Upper lobe of right lung (tissue), 1 donor: ENCODE results near the gene SMOC1. TPM values are rescaled to one million over a fixed set of nuclear protein-coding genes. Genes with fewer than 3 reads are reported as not detected.

Experiments used
- ATAC-seq: fragments of 200-7000 bp; cut with Tn5 transposase; one replicate; pipeline ENCODE4 v1.9.1; 2020; ENCODE audit warnings: mild to moderate bottlenecking, moderate library complexity
- DNase-seq: peaks from one replicate; pipeline ENCODE4 v3.0.0-alpha.2; 2020
- H3K27ac ChIP-seq: fragments of 200-600 bp; one replicate; pipeline ENCODE4 v1.8.0; 2022
- H3K27me3 ChIP-seq: fragments of 200-600 bp; one replicate; pipeline ENCODE4 v1.8.0; 2022; ENCODE audit warnings: mild to moderate bottlenecking
- H3K36me3 ChIP-seq: fragments of 200-600 bp; one replicate; pipeline ENCODE4 v1.8.0; 2022
- H3K4me1 ChIP-seq: fragments of 200-600 bp; one replicate; pipeline ENCODE4 v1.8.0; 2022
- H3K4me3 ChIP-seq: fragments of 200-600 bp; one replicate; pipeline ENCODE4 v1.8.0; 2022; ENCODE audit warnings: mild to moderate bottlenecking
- H3K9me3 ChIP-seq: fragments of 200-600 bp; one replicate; pipeline ENCODE4 v1.8.0; 2022
- intact Hi-C: fragments of 100-400 bp; cut with DNase I; formaldehyde crosslinking; loops from one replicate; pipeline ENCODE4 v1.11.0; 2022
- total RNA-seq: library from RNA; stranded (reverse); fragmentation: NEBNext Ultra II Directional; extraction: Animal tissue kit (Norgen Biotek cat#: 25700); gene quantifications from one replicate; pipeline ENCODE4 v1.2.1, GENCODE V29; 2021
- TF ChIP-seq, protein P1 (sequence below): fragments of 200-600 bp; IDR thresholded peaks from one replicate; pipeline ENCODE4 v1.8.0; 2022; ENCODE audit warnings: antibody characterized with exemption
- donor health status: DM: no; HTN: yes; CAD: no; lungs with severe emphysema.

Gene SMOC1
- total RNA-seq, 1 donor from 2014 or later = 1.1 TPM

DNA sequence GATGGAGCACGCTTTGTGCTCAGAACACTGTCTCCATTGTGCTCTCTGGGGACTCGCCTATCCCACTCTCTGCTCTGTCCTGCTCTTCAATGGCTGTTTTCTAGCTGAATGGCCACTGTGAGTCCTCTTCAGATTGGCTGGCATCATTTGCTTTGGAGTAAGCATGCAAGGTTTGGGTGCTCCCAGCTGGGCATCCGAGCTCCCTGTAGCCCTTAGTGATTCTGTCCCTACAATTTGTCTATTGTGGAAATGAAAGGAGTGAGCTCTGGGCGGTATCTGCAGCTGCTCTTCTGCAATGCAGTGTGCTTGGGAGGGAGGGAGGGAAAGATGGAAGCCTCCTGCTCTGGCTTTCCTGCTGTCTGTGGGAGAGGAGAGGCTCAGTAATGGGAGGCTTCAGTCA, 84.8 kb downstream of the SMOC1 start:
- ATAC-seq (no peak), DNase-seq (no peak)
- Histone ChIP-seq H3K36me3 (no peaks in the 10 kb centered on the region), H3K9me3 (no peaks in the 10 kb centered on the region), H3K4me3 (no peak overlapping the region), H3K4me1 (no peaks in the 10 kb centered on the region), H3K27ac (no peak overlapping the region), H3K27me3 (no peaks in the 10 kb centered on the region)
- TF ChIP-seq, protein P1, sequence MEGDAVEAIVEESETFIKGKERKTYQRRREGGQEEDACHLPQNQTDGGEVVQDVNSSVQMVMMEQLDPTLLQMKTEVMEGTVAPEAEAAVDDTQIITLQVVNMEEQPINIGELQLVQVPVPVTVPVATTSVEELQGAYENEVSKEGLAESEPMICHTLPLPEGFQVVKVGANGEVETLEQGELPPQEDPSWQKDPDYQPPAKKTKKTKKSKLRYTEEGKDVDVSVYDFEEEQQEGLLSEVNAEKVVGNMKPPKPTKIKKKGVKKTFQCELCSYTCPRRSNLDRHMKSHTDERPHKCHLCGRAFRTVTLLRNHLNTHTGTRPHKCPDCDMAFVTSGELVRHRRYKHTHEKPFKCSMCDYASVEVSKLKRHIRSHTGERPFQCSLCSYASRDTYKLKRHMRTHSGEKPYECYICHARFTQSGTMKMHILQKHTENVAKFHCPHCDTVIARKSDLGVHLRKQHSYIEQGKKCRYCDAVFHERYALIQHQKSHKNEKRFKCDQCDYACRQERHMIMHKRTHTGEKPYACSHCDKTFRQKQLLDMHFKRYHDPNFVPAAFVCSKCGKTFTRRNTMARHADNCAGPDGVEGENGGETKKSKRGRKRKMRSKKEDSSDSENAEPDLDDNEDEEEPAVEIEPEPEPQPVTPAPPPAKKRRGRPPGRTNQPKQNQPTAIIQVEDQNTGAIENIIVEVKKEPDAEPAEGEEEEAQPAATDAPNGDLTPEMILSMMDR = no peak
- intact Hi-C loops = no loop called here

DNA sequence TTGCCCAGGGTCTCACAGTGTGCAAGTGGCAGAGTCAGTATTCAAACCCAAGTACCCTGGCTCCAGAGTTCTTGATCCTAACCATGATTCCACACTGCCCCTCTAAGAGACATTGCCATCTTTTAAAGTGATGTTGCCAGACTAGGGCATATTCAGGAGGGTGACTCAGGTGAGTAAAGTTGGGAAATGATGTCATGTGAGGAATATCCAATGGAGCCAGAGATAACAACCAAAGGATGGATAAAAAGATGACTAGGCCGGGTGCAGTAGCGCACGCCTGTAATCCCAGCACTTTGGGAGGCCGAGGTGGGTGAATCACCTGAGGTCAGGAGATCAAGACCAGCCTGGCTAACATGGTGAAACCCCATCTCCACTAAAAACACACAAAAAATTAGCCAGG, 85.6 kb downstream of the SMOC1 start:
- Histone ChIP-seq H3K4me1 (no peaks in the 10 kb centered on the region), H3K4me3 (no peak overlapping the region), H3K9me3 (no peaks in the 10 kb centered on the region), H3K27ac (no peak overlapping the region), H3K27me3 (no peaks in the 10 kb centered on the region), H3K36me3 (no peaks in the 10 kb centered on the region)
- DNase-seq = no peak
- intact Hi-C loops = no loop called here
- TF ChIP-seq, protein P1 = no peak
- no peak for ATAC-seq

DNA sequence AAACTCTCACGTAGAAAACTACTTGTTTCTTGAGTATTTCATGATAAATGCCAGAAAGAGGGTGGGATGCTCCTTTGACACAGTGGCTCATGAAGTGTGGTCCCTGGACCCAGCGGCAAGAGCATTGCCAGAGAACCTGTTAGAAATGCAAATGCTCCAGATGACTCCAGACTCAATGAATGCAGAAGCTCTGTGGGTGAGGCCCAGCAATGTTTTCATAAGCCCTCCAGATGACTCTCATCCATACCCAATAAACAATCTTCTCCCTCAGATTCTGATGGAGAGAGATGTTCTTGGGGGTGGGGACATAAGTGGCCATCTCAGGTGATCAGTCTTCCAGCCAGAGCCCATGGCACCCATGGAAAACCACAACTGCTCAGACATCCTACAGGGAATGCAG, 88.9 kb downstream of the SMOC1 start:
- Histone ChIP-seq H3K4me1 (no peaks in the 10 kb centered on the region), H3K36me3 (no peaks in the 10 kb centered on the region), H3K9me3 (no peaks in the 10 kb centered on the region), H3K27ac (no peak overlapping the region), H3K27me3 (no peaks in the 10 kb centered on the region), H3K4me3 (no peak overlapping the region)
- TF ChIP-seq, protein P1 = no peak
- ATAC-seq (no peak), DNase-seq (no peak)
- intact Hi-C loops = no loop called here

DNA sequence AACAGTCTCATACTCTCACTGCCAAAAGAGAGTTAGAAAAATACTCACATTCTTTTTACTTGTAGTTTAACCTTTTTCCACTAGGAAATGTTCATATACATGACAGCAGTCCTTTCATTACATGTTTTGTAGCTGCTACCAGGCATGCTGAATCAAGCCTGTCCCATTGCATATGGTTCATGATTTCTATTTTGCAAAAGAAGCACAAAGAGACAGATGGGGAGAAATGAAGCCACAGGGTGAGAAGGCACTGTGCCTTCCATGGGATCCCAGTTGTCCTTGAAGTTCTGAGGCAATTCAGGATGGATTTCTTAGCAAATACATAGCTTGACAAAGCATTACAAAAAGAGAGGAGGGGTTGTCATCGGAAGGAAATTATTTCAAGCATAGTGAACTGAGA, 89.5 kb downstream of the SMOC1 start:
- Histone ChIP-seq H3K4me3 (no peak overlapping the region), H3K4me1 (no peaks in the 10 kb centered on the region), H3K27ac (no peak overlapping the region), H3K27me3 (no peaks in the 10 kb centered on the region), H3K9me3 (no peaks in the 10 kb centered on the region), H3K36me3 (no peaks in the 10 kb centered on the region)
- intact Hi-C loops = no loop called here
- ATAC-seq = no peak
- DNase-seq = no peak
- TF ChIP-seq, protein P1 = no peak

DNA sequence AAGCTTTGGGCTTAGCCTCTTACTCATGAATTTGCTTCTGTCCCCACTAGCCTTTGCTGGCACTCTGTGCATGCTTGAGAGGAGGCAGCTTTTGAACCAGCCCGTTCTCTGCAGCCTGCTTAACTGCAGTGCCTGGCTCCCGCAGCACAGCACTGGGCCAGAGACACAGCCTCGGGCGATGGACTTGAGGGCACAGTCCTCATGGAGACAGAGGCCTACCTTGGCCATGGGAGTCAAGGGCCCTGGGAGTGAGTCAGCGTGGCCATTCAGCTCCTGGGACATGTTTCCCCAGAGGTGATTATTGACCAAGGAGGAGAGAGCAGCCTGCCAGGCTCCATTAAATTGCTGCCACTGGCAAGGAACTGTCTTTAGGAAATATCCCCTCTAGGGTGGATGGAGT, 93.5 kb downstream of the SMOC1 start:
- H3K9me3 ChIP-seq = no peaks in the 10 kb centered on the region
- no peak for DNase-seq
- intact Hi-C loops = no loop called here
- H3K4me1 ChIP-seq = no peaks in the 10 kb centered on the region
- H3K27me3 ChIP-seq = no peaks in the 10 kb centered on the region
- H3K27ac ChIP-seq = no peak overlapping the region
- no peak overlapping the region for H3K4me3 ChIP-seq
- no peaks in the 10 kb centered on the region for H3K36me3 ChIP-seq
- TF ChIP-seq, protein P1 = no peak
- ATAC-seq = no peak

DNA sequence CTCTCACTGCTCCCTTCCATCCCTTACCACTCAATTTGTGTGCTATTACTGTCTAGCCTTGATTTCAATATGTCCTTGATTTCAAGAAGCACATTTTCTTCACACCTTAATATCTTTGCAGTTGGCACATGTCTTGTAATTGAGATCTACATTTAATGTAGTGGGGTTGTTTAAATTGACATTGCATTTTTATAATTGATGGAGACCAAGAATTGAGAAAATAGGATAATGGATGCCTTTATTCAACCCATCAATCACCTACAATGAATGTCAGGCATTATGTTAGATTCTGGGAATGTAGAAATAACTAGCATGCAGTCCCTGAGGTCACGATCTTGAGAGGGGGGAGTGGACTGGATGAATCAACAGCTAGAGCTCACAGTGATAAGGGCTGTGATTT, 94.6 kb downstream of the SMOC1 start:
- Histone ChIP-seq H3K9me3 (no peaks in the 10 kb centered on the region), H3K4me3 (no peak overlapping the region), H3K27ac (no peak overlapping the region), H3K4me1 (no peaks in the 10 kb centered on the region), H3K27me3 (no peaks in the 10 kb centered on the region), H3K36me3 (no peaks in the 10 kb centered on the region)
- ATAC-seq (no peak), DNase-seq (no peak)
- TF ChIP-seq, protein P1 = no peak
- intact Hi-C loops = no loop called here
